NCI-H1930 (cell line): ENCODE data around the gene NKX1-2.
A peak's percentile ranks its signal among the peaks of the same experiment; 100 is the strongest.
"Not testable (repeated sequence)": the region's sequence is repeated elsewhere in the genome, so short reads cannot be mapped to it uniquely, and the experiment has no call there.

Experiments used
- DNase-seq, 2 experiments: peaks; one replicate each; lab custom pipeline; 2025; lab: John Stamatoyannopoulos, UW

NKX1-2 gene

DNA sequence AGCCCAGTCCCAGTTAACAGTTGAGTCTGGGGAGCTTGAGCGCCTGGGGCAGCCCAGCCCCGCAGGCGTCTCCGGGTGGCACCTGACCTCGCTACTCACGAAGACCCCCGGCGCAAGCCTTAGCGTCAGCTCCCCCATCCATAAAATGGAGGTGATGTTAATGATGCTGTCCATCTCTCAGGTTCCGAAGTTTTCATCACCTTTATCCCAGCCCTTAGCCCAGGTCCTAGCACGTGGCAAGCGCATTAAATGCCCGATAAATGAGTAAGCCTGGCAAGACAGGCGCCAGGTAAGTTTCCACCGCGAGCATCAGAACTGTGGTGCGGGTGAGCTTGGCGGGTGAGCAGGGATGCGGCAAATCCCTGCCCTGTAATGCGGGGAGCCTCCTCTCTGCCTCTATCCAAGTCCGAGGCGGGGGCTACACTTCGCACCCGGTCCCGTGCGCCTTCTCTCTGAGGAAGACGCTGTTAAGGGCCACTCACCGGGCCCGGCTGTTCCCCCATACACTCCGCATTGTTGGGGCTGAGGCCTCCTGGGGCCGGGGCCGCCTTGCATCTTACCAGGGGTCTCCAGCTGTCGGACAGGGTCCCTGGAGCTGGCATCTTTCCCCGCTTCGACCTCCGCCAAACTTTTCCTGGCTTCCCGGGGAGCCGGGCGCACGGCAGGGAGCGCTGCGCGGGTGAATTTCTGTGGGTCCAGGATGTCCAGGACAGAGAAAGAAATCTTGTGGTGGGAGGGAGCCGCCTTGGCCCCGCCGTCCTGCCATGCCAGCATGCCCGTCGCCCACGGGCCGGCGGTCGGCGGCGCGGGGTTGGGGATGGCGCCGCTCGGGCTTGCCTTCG is 444 bp downstream of the NKX1-2 start:
- DNase-seq: no peak

DNA sequence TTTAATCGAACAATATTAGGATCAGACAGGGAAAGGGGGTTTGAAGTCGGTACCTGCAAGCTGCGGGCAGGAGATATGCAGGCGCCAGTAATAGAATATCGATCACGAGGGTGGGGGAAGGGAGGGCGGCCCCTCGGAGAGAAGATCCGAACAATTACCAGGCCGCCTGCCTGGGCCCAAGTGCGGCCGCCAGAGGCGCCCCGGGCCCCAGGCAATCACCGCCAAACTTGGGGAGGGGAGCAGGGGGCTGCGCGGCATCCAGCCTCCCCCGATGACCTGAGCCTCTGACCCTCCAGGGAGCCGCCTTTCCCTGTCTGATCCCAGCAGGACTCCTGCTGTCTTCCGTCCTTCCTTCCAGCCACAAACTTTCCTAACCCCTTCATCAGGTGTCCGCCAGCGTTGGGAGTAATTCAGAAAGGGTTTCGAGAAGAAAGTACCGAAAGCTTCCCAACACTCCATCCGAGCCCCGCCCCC is 1.1 kb downstream of the NKX1-2 start:
- DNase-seq: no peak

DNA sequence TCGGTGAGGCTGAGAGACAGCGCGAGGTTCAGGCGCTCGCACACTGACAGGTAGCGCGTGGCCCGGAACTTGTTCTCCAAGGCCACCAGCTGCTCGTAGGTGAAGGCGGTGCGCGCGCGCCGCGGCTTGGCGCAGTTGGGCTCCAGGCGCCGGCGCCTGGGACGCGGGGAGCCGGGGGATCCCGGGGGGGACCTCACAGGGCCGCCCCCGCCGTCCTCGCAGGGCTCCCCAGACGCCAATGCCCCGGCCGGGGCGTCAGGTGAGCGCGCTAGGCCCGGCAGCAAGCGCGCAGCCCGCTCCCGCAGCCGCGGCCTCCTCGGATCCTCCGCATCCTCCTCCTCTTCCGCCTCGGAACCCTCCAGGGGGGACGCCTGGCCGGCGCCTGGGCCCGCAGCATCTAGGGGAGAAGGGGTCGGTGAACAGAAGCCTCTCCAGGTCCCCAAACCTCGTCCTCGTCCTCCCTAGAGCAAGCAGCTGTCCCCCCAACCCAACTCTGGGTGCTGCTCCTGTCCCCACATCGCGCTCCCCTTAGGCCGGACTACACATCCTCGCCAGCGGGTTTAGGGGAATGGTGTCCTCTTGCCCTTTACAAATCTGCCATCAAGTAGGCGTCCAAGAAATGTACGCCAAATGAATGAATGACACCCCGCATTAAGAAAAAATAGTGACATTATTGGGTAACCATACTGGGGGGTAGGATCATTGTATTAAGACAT is 1.9 kb downstream of the NKX1-2 start:
- DNase-seq: no peak

DNA sequence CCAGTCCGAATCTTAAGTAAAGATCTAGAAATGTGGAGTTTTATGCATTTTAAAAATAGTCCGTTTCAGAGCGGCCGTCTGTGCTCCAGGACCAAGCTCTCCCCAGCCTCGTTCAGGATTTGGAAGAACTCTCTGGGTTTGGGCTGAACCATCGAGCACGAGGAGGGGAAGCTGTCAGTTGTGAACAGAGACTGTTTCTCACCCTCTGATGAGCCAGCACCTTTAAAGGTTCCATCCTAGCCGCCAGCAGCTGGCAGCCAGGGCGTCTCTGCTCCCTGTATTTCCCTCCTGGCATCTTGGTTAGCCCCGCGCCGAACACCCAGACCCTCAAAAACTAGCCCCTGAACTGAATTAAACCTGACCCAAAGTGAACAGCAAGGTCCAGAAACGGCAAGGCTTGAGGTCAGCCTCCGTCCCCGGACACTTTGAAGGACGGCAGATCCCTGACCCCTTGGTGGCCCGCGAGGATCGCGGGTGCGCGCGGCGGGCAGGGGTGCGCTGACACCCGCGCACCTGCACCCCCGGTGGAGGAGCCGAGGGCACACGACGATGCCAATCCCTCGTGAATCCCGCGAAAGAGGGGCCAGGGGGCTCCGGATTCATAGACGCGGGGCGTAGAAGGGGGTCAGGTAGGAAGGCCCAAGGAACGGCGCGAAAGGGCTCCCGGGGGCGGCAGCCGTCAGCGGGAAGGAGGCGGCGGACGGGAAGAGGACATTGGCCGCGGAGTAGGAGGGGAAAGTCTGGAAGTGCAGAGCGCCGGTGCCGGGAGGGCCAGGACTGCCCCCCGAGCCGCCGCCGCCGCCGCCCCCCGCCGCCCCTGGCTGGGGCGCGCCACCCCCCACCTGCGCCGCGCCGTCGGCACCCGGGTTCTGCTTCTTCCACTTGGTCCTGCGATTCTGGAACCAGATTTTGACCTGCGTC is 2.7 kb downstream of the NKX1-2 start:
- no peak for DNase-seq

DNA sequence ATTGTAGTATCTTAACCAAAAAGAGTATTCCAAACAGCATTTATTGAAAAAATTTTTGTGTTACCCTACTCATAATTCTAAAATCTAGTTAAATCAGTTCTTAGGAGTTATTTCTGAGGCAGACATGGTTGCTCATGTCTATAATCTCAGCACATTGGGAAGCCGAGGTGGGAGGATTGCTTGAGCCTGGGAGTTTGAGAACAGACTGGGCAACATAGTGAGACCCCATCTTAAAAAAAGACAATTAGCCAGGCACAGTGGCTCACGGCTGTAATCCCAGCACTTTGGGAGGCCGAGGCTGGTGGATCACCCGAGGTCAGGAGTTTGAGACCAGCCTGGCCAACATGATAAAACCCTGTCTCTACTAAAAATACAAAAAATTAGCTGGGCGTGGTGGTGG is 8.1 kb downstream of the NKX1-2 start:
- not testable (repeated sequence) for DNase-seq

DNA sequence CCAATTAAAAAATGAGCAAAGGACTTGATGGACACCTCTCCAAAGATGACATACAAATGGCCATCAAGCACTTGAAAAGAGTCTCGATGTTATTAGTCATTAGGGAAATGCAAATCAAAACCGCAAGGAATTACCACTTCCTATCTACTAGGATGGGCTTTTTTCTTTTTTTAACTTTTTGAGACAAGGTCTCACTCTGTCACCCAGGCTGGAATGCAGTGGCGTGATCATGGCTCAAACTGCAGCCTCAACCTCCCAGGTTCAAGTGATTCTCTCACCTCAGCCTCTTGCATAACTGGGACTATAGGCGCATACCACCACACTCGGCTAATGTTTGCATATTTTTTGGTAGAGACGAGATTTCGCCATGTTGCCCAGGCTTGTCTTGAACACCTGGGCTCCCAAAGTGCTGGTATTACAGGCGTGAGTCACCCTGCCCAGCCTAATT is 13.6 kb downstream of the NKX1-2 start:
- DNase-seq: no peak

DNA sequence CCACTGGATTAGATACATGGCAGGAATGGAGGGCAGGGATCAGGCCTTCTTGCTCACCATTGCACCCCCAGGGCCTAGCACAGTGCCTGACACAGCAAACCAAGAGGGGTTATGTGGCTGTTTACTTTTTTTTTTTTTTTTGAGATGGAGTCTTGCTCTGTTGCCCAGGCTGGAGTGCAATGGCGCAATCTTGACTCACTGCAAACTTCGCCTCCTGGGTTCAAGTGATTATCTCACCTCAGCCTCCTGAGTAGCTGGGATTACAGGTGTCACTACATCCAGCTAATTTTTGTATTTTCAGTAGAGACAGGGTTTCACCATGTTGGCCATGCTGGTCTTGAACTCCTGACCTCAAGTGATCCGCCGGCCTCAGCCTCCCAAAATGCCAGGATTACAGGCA is 14.2 kb downstream of the NKX1-2 start:
- not testable (repeated sequence) for DNase-seq

DNA sequence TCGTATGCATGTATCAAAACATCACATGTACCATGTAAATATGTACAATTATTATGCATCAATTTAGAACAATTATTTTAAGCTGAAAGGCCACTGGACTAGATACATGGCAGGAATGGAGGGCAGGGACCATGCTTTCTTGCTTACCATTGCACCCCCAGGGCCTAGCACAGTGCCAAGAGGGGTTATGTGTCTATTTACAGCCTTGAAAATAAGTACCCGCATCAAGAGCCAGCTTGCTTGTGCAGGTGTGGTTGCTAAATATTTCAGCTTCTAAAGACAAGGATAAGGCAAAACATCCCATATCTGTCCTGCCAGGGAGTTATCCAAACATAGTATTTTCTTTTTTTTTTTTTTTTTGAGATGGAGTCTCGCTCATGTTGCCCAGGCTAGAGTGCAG is 16.4 kb downstream of the NKX1-2 start:
- DNase-seq: no peak

DNA sequence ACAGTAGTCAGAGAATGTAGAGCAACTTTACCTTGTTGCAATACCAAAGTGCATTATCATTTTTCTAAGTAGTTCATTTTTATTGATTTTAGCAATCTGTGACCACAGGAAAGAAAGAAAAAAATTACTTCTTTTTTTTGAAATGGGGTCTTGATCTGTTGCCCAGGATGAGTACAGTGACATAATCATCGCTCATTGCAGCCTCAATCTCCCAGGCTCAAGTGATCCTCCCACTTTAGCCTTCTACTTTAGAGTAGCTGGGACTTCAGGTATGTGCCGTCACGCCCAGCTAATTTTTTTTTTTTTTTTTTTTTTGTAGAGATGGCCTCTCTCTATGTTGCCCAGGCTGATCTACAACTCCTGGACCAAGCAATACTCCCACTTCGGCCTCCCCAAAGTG is 19.8 kb downstream of the NKX1-2 start:
- no peak for DNase-seq

DNA sequence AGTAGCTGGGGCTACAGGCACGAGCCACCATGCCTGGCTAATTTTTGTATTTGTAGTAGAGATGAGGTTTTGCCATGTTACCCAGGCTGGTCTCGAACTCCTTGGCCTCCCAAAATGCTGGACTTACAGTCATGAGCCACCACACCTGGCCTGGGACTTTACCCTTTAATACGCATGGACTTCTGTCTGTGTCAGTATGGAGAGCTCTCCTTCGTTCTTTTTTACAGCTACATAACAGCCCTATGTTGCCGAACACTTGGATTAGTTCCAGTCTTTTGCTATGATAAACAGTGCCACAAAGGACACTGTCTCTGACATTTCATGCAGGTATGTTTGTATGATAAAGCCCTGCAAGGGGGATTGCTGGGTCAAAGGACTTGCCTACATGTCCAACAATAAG is 20.3 kb downstream of the NKX1-2 start:
- DNase-seq: no peak

DNA sequence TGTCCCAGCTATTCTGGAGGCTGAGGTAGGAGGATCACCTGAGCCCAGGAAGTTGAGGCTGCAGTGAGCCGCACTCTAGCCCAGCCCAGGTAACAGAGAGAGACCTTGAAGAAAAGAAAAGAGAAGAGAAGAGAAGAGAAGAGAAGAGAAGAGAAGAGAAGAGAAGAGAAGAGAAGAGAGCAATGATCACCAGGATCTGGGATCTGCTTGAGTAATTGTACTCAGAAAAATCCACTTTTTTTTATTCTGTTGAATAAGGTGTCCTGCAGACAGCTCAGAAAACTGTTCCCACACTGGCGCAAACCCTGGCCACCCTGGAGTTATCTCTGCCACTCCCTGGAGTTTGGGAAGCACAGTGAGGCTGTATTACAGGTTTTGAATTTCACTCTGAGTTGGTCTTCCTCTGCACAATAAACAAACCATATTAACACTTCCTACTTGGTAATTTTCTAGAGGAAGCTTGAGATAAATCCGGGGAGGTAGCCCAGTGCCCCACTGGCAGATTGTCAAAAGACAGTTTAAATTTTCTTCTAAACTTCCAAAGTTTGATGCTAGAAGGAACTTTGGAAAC is 21.5 kb downstream of the NKX1-2 start:
- no peak for DNase-seq

DNA sequence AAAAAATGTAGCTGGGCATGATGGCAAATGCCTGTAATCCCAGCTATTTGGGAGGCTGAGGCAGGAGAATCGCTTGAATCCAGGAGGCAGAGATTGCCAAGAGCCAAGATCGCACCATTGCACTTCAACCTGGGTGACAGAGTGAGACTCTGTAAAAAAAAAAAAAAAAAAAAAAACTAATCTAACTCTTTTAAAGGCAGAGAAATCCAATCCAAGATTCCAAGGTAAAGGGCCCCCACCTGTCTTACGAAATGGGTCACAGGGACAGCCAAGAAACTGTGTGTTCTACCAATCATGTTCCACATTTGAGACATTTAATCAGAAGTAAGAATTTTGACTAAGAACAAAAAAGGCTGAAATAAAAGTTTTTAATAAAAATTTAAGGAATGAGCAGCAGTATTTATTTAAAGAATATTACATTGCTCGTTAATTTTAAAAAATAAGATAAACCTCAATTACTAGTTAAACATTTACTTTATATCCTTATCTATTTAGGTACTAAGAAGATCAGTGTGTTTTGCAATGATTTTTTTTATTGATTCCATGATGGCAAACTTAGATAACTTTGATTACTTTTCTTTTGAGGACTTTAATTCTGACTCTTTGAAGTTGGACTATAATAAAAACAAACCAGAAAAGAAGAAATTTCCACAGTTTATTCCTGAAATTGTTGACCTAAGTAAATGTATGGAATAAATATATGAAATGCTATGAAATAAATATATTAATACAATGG is 24.4 kb downstream of the NKX1-2 start:
- no peak for DNase-seq

DNA sequence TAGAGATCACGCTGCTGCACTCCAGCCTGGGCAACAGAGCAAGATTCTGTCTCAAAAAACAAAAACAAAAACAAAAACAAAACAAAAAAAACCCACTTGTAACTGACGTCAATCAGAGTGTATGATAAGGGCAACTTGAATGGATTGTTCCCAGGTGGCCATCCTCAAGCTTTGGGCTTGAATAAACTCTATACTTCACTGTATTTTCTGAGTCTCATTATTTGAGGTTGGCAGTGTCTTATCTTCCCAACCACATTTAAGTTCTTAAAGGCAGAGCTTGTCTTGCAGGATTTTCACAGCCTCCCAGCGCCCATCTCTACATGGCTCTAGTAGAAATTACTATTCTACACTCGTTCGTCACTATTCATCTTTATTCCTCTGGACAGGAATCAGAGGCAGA is 26.0 kb downstream of the NKX1-2 start:
- no peak for DNase-seq

DNA sequence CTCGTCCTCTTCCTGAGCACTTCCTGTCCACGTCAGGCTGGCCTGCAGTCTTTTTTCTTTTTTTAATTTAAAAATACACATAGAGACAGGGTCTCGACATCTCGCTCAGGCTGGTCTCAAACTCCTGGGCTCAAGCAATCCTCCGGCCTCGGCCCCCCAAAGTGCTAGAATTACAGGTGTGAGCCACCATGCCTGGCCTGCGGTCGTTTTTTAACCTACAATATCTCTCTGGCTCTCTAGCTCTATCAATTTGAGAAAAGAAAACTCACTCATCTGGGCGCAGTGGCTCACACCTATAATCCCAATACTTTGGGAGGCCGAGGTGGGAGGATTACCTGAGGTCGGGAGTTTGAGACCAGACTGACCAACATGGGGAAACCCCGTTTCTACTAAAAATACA is 27.1 kb downstream of the NKX1-2 start:
- DNase-seq: no peak

DNA sequence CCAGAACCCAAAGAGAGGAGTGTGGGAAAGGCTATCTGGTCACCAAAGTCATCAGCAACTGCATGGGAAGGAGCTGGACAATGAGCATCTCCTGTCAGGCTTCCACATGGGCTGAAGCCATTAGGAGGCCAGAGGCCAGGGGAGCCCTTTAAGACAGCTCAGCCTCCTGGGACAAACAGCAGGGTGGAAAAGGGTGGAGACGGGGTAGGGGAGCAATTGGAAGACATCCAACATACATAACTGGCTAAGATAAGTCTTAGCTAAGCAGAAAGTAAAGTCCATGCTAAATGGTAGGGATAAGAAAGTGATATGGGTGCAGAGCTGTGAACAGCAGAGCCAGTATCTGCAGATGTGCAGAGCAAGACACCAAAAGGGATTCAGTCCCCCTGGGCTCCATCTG is 29.6 kb downstream of the NKX1-2 start:
- DNase-seq: no peak

DNA sequence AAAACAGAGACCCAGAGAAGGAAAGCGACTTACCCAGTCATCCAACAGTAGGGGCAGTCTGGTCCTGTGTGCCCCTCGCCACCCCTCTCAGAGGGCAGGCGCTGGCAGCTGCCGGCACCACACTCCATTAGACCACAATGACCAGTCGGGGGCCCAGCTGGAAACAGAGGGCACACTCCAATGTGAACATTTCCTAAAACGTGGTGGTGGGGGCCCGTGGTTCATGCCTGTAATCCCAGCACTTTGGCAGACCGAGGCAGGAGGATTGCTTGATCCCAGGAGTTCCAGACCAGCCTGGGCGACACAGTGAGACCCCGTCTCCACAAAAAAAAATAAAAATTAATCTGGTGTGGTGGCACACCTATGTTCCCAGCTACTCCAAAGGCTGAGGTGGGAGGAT is 30.2 kb downstream of the NKX1-2 start:
- no peak for DNase-seq

DNA sequence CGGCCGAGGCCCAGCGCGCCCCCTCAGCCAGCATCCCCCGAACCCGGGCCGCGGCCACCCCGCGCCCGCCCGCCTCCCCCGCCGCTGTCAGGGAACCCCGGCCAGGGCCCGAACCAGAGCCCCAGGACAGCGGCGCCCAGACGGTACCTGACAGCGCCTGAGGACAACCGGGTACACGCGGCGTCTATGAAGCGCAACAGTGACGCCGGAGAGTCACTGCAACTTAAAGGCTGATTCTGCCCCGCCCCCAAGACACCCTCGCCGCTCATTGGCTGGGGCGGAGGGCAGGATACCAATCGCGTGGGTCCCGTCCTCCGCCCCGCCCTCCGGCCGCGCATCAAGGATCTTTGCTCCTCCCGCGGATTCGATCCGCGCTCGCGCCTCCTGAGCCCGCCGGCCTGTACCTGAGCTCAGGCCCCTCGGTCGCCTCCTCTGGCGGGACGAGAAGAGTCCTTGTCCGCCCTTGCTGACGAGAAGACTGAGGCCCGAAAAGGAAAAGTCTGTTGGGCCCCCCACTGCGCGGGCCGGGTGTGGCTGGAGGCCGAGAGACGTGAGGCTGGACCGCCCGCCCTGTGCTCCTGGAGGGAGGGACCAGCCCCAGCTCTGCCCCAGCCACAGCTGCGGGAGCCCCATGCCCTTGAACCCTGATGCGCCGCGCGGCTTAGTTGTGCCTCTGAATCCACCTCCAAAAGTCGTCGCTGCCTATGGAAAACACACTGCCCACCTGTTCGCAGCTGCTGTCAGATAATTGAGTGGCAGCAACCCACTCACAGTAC is 30.9 kb downstream of the NKX1-2 start, which contains the start of gene OAT:
Gene OAT, minus strand, starts transcription at position 198 of the 776 bp plus-strand sequence. CDS start 6,752 bp downstream, outside the sequence.
- DNase-seq: peak; percentile 89 to 92

DNA sequence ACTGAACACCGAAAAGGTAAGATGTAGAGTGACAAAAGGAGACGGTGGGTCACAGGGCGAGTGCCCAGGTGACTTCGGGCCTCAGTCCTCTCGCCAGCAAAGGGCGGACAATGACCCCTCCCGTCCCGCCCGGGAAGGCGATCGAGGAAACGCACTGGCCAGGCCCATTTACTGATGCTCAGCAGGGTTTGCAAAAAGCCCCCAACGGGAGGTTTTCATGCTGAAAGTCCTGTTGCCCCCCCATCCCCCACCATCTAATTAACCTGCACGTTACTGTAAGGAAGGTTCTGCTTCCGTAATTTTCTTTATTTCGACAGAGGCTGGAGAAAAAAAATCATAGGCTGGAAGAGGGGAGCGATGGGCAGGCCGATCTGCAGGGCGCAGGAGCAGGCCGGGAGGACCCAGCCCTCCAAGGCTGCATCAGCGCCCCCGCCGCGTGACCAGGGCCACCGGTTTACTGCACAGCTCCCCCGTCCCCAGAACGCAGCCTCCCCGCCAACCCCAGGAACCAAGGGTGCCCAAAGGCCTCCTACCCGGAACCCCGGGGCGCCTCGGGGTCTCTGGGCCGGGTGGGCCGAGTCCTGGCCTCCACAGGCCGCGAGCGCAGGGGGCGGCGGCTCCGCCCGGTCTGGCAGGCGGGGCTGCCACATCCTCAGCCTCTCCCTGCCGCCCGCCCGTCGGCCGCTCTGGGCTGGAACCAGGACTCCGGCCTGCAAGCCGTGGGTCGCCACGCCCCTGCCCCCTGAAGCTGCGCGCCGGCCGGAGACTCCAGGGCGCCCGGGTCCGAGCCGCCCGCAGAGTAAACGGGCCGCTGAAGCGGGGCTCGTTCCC is 31.7 kb downstream of the NKX1-2 start:
- DNase-seq: no peak

DNA sequence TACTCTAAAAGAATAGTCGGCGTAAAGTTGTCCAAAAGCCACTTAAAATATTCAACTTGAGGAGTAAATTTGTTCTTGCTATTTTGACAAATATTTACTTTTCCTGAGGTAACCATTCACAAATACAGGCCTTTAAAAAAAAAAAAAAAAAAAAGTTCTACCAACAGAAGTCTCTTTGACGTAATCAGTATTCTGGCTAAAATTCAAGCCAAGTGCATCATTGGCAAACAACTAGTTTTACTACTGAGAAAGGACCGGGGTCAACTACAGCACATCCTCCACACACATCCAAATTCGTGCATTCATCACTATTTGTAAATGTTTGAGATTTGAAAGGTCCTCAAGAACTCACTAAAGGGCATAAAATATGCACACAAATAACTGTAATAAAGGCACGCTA is 33.1 kb downstream of the NKX1-2 start:
- DNase-seq: no peak
